ENCODE measurements around the gene CNTFR. TPM values are rescaled to one million over a fixed set of nuclear protein-coding genes. Genes with fewer than 3 reads are reported as not detected.

The CNTFR gene
- total RNA-seq, 2 donors from 2014 or later: 2.7 to 13.3 TPM

DNA sequence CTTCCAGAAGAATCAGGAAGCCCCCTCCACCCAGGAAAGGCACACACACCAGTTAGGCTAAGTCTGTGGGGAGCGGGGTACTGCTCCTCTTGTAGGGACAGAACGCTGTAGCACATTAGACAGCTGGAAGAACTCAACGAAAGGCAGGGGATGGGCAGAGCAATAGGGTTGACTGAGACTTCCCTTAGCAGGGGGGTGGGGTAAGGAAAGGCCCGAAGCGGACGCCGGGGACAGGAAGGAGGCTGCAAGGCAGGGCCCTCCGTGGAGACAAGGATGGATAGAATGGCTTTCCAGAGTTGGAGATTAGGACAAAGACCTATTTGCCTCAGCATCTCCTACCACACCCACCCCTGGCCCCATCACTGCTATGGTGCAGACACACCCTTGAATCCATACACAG is 14.3 kb downstream of the CNTFR start:
- DNase-seq (ENCODE audit: low spot score): no peak
- WGBS: 72% methylated on average over 8 of the region's 8 CpGs
- Histone ChIP-seq H3K27me3 (replicated peaks; ENCODE audit: insufficient read depth) (peaks cover 4% of the 10 kb centered on the region), H3K4me1 (replicated peaks) (no peaks in the 10 kb centered on the region), H3K9me3 (no peaks in the 10 kb centered on the region), H3K27ac (no peak overlapping the region), H3K36me3 (no peaks in the 10 kb centered on the region), H3K4me3 (no peak overlapping the region)
- intact Hi-C loops (cut with DNase I): no loop called here
- TF ChIP-seq, protein P1, sequence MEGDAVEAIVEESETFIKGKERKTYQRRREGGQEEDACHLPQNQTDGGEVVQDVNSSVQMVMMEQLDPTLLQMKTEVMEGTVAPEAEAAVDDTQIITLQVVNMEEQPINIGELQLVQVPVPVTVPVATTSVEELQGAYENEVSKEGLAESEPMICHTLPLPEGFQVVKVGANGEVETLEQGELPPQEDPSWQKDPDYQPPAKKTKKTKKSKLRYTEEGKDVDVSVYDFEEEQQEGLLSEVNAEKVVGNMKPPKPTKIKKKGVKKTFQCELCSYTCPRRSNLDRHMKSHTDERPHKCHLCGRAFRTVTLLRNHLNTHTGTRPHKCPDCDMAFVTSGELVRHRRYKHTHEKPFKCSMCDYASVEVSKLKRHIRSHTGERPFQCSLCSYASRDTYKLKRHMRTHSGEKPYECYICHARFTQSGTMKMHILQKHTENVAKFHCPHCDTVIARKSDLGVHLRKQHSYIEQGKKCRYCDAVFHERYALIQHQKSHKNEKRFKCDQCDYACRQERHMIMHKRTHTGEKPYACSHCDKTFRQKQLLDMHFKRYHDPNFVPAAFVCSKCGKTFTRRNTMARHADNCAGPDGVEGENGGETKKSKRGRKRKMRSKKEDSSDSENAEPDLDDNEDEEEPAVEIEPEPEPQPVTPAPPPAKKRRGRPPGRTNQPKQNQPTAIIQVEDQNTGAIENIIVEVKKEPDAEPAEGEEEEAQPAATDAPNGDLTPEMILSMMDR (IDR thresholded peaks at IDR 0.05): no peak
- TF ChIP-seq POLR2A (IDR thresholded peaks at IDR 0.05) (no peak), POLR2AphosphoS5 (IDR thresholded peaks at IDR 0.05) (no peak)

DNA sequence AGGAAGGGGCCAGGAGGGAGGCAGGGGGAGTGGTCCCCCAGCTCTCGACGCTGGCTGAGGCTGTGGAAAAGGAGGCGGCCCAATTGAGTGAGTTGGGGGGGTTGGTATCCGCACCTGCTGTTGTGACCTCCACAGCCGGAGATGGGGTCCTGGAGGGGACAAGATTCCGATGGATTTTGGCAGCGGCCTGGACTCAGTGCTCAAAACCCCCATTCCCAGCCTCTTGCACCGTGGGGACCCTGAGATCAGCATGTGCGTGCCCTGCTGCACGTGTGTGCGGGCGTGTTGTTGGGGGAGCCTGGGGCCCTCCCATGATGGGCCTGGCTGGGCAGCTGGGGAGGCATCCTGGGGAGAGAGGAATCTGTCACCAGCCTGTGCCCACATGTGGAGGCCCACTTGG is 15.0 kb downstream of the CNTFR start:
- Histone ChIP-seq H3K9me3 (no peaks in the 10 kb centered on the region), H3K4me1 (replicated peaks) (no peaks in the 10 kb centered on the region), H3K27me3 (replicated peaks; ENCODE audit: insufficient read depth) (peaks cover 4% of the 10 kb centered on the region), H3K36me3 (no peaks in the 10 kb centered on the region), H3K27ac (no peak overlapping the region), H3K4me3 (no peak overlapping the region)
- 94% methylated on average over 11 of the region's 12 CpGs for WGBS
- no peak for TF ChIP-seq POLR2A (IDR thresholded peaks at IDR 0.05)
- TF ChIP-seq, protein P1 (IDR thresholded peaks at IDR 0.05): no peak
- no peak for TF ChIP-seq POLR2AphosphoS5 (IDR thresholded peaks at IDR 0.05)
- DNase-seq (ENCODE audit: low spot score): no peak
- intact Hi-C loops (cut with DNase I): no loop called here

DNA sequence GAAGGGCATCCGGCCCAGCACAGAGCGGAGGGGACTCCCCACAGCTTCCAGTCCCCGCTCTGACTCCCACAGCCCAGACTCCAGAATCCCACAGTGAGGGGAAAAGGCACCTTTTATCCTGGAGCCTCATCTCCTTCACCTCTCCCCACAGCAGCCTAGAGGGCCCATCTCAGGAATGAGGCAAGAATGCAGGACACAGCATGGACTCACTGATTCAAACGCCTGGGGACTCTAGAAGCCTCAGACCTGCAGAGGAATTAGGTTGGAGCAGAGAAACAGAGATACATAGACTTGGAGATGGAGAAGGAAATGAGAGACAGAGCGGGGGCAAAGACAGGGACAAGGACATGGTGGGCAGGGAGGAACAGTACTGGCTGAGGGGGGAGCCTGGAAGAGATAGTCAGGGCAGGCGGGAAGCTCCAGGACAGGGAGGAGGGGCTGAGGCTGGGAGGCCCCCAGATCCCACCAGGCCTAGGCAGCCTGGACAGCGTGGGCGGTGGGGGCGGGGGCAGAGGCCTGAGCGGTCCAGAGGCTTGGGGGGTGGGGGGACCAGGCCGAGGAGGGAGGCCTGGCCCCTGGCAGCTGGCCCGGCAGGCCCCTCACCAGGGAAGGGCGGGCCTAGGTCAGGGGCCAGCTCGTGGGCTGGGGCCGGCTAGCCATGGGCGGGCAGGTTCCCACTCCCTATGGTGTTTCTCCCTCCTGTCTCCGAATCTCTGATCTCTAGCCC is 15.8 kb downstream of the CNTFR start:
- Histone ChIP-seq H3K27ac (no peak overlapping the region), H3K27me3 (replicated peaks; ENCODE audit: insufficient read depth) (peaks cover under 1% of the 10 kb centered on the region), H3K9me3 (no peaks in the 10 kb centered on the region), H3K4me1 (replicated peaks) (no peaks in the 10 kb centered on the region), H3K4me3 (no peak overlapping the region), H3K36me3 (no peaks in the 10 kb centered on the region)
- no peak for TF ChIP-seq POLR2A (IDR thresholded peaks at IDR 0.05)
- TF ChIP-seq, protein P1 (IDR thresholded peaks at IDR 0.05): no peak
- TF ChIP-seq POLR2AphosphoS5 (IDR thresholded peaks at IDR 0.05): no peak
- DNase-seq (ENCODE audit: low spot score): no peak
- WGBS: 86% methylated on average over 17 of the region's 17 CpGs
- intact Hi-C loops (cut with DNase I): no loop called here

DNA sequence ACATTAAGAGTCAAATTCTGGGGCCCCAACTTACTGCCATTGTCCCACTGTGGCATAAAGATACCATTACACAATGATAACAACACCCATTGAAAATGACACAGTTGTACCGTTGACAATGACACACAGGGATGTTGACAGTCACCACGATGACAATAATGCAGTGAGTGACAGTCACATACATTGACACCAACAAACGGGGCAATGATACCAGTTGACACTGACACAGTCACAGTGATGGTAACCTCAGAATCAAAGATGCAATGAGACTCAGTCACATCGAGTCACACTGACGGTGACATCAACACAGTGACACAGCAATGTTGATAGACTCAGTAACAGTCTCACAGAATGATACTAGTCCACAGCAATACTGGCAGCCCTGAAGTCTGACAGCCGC is 16.9 kb downstream of the CNTFR start:
- no peak overlapping the region for H3K27ac ChIP-seq
- no peaks in the 10 kb centered on the region for H3K4me1 ChIP-seq (replicated peaks)
- no peaks in the 10 kb centered on the region for H3K9me3 ChIP-seq
- H3K36me3 ChIP-seq: no peaks in the 10 kb centered on the region
- H3K27me3 ChIP-seq (replicated peaks; ENCODE audit: insufficient read depth): no peaks in the 10 kb centered on the region
- no peak overlapping the region for H3K4me3 ChIP-seq
- WGBS: 92% methylated on average over 6 of the region's 6 CpGs
- intact Hi-C loops (cut with DNase I): no loop called here
- TF ChIP-seq POLR2AphosphoS5 (IDR thresholded peaks at IDR 0.05) (no peak), POLR2A (IDR thresholded peaks at IDR 0.05) (no peak)
- TF ChIP-seq, protein P1 (IDR thresholded peaks at IDR 0.05): no peak
- no peak for DNase-seq (ENCODE audit: low spot score)

DNA sequence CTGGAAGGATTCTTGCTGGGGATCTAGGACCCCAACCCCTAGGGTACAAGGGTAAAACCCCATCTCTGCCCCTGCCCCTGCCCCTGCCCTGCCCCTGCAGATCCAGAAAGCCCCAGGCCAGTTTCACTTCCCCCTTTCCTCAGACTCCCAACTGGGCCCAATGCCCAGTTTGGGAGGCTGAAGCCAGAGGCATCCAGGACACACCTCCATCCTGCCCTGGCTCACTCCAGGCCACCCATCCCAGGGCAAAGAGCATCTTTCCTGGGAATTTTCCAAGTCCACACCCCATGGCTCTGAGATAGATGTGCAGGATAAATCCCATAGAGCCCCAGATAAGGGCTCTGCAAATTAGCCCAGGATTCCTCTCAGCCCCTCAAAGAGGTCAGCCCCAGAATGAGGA is 17.4 kb downstream of the CNTFR start:
- Histone ChIP-seq H3K27me3 (replicated peaks; ENCODE audit: insufficient read depth) (no peaks in the 10 kb centered on the region), H3K9me3 (no peaks in the 10 kb centered on the region), H3K4me3 (no peak overlapping the region), H3K36me3 (no peaks in the 10 kb centered on the region), H3K4me1 (replicated peaks) (no peaks in the 10 kb centered on the region), H3K27ac (no peak overlapping the region)
- intact Hi-C loops (cut with DNase I): no loop called here
- DNase-seq (ENCODE audit: low spot score): no peak
- no peak for TF ChIP-seq POLR2A (IDR thresholded peaks at IDR 0.05)
- TF ChIP-seq POLR2AphosphoS5 (IDR thresholded peaks at IDR 0.05): no peak
- TF ChIP-seq, protein P1 (IDR thresholded peaks at IDR 0.05): no peak
